HG03571 (cell line): ENCODE data around the gene PCDH1.
A peak's percentile ranks its signal among the peaks of the same experiment; 100 is the strongest.
"Not testable (repeated sequence)": the region's sequence is repeated elsewhere in the genome, so short reads cannot be mapped to it uniquely, and the experiment has no call there.

Experiments used
- ATAC-seq: cut with Tn5 transposase; IDR thresholded peaks from one replicate; pipeline ENCODE4 v1.9.1; 2021; ENCODE audit not compliant: unreplicated experiment

PCDH1 gene

DNA sequence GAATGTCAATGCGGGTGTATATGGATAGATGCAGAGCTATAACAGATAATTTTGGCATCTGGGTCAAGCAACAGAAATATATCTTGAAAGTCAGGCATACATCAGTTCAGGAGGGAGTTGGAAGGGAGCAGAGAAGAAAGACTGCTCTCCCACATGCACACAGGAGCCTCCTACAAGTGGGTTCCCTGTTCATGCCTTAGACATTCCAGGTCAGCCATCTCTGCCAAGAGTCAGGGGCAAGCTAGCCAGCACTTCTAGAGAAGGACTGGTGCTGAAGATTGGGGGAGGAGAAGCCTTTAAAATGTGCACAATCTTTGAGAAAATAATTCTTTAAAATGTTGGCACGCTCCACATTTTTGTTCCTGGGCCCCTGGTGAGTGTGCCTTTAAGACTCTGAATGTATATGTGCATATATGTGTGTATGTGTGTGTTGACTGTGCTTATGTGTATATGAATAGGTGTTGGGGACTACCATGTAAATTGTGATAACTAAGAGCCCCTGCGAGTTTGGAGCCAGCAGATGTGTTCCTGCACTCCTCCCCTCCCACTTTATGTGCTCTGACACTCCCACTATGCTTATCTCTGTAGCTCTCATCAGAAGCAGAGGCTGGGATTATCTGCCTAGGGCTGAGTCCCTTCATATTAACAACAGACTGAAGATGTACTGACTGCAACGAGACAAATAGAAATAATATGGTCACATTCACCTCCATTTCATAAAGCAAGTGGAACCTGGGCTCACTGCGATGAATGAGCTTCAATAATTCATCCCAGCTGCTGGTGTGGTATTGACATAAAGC is 24.0 kb upstream of the PCDH1 start:
- no peak for ATAC-seq

DNA sequence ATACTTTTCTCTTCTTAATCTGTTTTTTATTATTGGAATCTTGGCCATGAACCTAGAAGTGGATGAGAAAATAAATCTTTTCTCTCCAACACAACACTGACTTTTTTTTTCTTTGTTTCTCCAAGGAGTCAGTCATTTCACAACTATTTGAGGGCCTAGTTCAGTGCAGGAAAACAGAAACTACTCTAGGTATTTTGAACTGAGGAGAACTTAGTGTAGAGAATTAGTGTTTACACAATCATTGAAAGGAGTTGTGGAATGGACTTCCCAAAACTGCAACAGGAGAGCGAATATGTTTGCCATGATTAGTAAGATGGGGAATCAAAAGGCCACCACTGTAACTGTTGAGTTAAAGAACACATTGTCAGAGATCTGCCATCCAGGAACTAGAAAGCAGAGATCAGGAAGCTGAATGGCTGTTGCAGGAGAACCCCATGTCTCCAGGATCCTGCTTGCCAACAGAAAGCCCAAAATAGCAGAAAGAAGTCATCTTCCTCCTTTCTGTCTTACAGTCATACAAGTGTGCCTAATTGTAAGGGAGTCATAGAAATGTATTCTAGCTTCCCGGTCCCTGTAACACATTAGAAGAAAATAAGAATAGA is 20.3 kb upstream of the PCDH1 start:
- no peak for ATAC-seq

- no peak for ATAC-seq
These were observed 19.2 kb upstream of the PCDH1 start for GRCh38 chr5:141897425-141897824.

- not testable (repeated sequence) for ATAC-seq
These were observed 12.2 kb upstream of the PCDH1 start for GRCh38 chr5:141890429-141890828.

GRCh38 chr5:141889282-141889871 is 11.2 kb upstream of the PCDH1 start:
- ATAC-seq: no peak

- ATAC-seq: no peak
These were observed 5.7 kb upstream of the PCDH1 start for GRCh38 chr5:141883892-141884318.

- no peak for ATAC-seq
These were observed 5.1 kb upstream of the PCDH1 start for GRCh38 chr5:141883184-141883891.

DNA sequence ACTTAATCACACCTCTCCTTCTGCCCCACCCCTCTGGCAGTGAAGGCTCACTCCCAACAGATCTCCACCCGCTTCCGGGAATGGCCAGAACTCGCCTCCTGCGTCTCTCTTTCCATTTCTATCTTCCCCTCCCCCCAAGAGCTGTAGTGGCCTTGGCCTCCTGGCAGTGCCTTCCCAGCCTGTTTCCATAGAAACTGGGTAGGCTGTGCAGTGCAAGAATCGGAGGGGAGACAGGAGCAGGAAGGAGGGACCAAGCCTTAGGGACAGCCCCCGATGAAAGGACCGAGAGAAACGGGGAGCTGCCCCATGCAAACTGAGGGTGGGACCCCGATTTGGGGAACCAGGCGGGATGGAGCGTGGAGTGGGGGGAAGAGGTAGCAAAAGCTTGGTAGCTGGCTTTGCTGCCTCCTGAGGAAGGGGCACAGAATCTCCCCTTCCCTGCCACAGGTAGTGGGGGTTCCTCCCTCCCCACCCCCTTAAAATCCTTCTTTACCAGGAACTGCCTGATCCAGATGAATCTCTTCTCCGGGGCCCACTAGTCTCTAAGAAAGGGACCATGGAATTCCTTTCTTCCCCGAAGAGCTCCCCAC is 4.5 kb upstream of the PCDH1 start:
- no peak for ATAC-seq

- ATAC-seq: no peak
These were observed 3.7 kb upstream of the PCDH1 start for GRCh38 chr5:141881886-141882285.

DNA sequence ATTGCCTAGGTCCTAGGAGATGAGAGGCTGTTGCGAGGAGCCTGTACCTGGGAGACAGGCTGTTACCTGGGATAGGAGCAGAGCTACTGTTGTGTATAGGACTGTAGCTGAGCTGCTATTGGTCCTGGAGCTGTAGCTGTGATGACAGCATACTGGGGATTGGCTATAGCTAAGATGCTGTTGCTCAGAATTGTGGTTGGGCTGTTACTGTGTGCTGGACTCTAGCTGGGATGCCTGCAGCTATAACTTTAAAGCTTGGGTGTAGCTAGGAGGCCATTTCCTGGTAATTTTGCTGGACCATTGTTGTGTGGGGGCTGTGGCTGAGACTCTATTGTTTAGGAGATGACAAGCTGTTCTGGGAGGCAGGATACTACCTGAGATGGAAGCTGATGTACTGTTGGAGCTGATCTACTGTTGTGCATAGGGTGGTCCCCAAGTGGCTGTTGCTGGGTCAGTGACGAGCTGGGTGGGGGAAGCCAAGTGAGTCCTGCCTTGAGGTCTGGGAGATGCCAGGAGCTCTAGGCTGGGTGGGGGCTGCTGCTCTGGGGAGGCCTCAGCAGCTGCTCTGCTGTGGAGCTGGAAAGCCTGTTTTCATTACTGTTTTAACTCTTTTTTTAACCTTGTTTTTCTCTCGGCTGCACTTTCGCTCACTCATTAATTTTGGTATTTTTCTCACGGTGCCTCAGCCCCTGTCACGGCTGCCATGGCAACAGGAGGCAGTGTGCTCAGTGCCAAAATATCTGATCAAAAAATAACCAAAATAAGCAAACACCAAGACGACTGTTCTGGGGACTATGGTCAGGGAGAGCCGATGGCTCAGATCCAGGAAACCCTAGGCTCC is 3.0 kb upstream of the PCDH1 start:
- no peak for ATAC-seq

- ATAC-seq: no peak
These were observed 1.9 kb upstream of the PCDH1 start for GRCh38 chr5:141879941-141880738.

GRCh38 chr5:141879426-141879759 is 1.2 kb upstream of the PCDH1 start:
- no peak for ATAC-seq

DNA sequence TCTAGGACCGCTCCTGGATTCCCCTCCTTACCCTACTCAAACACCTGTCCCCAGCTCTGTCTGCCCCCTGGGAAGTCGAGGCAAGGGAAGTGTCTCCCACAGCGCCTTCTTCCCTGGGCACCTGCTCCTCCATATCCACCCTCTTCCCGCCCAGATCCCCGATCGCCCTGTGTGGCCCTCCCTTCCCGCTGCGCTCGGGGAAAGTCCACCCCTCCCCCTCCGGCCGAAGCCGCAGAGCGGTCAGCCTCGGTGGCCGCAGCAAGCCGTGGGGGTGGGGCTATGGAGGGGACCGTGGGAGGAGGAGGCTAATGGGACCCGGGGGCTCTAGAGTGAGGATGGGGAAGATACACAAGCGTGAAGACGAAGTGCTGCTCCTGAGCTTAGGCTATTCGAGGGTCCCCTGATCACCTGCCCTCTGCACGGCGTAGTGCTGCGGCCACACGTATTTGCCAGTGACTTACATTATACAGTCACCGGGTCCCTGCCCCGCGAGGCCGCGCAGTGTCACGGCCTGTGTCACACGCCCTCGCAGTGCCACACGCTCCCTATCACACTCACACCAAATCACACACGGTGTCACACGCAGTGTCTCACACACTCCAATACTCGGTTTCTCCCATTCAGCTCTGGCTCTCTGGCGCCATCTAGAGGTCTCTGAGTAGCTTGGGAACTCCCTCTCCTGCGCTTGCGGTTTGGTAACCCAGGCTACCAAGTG is 658 bp upstream of the PCDH1 start:
- peak; percentile 70 for ATAC-seq

GRCh38 chr5:141877356-141878185 is 639 bp downstream of the PCDH1 start:
- no peak for ATAC-seq

DNA sequence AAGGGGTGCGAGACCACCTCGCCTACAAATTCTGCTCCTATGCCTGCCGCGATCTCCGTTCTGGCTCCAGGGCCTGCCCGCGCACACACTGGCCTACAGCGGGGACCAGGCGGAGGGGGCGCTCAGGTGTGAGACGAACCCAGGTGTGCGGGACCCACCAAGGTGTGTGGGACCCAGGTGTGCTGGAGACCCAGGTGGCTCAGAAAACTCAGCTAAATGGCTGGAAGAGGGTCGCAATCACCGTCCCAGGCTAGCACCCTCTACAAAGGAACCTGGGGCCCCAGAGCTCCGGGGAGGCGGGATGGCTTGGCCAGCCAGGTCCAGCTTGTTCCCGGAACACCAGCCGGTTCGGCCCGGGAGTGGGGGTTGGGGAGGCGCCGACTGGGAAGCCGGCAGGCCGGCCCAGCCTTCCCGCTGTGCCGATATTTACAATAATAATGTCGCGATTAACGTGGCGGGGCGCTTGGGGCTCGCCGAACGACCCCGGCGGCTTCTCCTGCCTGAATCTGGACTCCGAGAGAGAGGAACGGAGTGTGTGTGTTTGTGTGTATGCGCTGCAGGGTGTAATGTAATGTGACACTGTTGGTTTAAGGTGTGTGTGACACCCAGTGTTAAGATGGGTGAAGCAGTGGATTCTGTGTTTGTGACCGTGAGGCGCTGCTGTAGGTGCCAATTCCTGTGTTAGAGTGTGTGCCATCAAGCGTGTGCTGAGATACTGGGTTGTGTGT is 1.4 kb downstream of the PCDH1 start:
- no peak for ATAC-seq

DNA sequence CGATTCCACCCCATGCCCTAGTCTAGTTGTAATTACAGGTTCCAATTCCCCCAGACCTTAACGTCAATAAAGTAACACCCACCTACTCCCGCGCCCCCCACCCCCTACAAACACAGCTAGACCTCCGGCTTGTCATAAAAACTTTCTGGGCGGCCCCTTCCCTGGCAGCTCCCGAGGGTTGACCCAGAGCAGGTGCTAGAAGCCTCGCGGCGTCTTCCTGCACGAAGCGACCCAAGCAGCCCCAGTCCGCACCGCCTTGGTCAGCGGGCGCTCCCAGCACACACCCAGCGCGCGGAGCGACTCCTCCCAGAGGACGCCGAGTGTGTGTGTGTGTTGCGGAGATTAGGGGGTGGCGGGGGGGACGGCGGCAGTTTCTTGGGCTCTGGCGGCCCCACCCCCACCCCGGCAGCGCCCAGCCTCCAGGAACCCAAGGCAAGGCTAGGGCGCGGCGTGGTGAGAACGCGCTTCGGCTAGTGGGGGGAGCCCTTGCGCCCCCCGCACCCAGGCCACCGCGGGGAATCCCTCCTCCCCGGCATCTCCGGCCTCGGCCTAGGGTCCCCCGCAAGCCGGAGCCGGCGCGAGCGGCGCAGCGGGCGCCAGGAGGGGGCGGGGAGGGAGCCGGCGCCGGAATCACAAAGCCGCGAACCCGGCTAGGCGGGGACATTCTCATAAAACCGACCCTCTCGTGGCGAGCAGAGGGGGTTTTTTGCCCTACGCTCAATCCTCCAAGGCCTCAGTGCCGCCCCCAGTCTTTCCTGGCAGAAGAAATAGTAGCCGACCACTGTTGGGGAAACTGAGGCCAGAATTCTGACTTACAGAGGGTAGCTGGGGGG is 2.2 kb downstream of the PCDH1 start:
- no peak for ATAC-seq
